Left lung (tissue), 10 donors: ENCODE results near the gene LGR4. TPM values are rescaled to one million over a fixed set of nuclear protein-coding genes. Genes with fewer than 3 reads are reported as not detected.

Experiments used
- ATAC-seq: fragments of 200-7000 bp; cut with Tn5 transposase; one replicate; pipeline ENCODE4 v1.9.1; 2020; ENCODE audit warnings: moderate library complexity
- DNase-seq, 4 donors: peaks; one replicate each; pipeline ENCODE4 v3.0.0-alpha.2; 2013 to 2020
- H3K27ac ChIP-seq, 2 donors: fragments of 200-600 bp; sonication (generic) in 1 of 2; one replicate each; pipeline versions ENCODE4 v1.5.0 to v1.8.0; 2020 to 2021
- H3K27me3 ChIP-seq, 2 donors: fragments of 200-600 bp; sonication (generic) in 1 of 2; one replicate each; pipeline versions ENCODE4 v1.5.0 to v1.8.0; 2020 to 2021
- H3K36me3 ChIP-seq, 2 donors: fragments of 200-600 bp; sonication (generic) in 1 of 2; one replicate each; pipeline versions ENCODE4 v1.5.0 to v1.8.0; 2020 to 2021
- H3K4me1 ChIP-seq, 2 donors: fragments of 200-600 bp; one replicate each; pipeline ENCODE4 v1.8.0; 2021
- H3K4me3 ChIP-seq, 2 donors: fragments of 200-600 bp; sonication (generic) in 1 of 2; one replicate each; pipeline versions ENCODE4 v1.5.0 to v1.8.0; 2020 to 2021; ENCODE audit warnings: mild to moderate bottlenecking in 1 of 2
- H3K9me3 ChIP-seq, 2 donors: fragments of 200-600 bp; sonication (generic) in 1 of 2; one replicate each; pipeline versions ENCODE4 v1.5.0 to v1.8.0; 2020 to 2021
- CTCF ChIP-seq, 2 donors: fragments of 200-600 bp; sonication (generic) in 1 of 2; IDR thresholded peaks; one replicate each; pipeline versions ENCODE4 v1.5.0 to v1.8.0; 2021; ENCODE audit warnings: antibody characterized with exemption in 2 of 2
- intact Hi-C, 2 donors: fragments of 100-400 bp; cut with DNase I; formaldehyde crosslinking; loops; one replicate each; pipeline versions ENCODE4 v1.11.2 to v1.14.2; 2022
- polyA plus RNA-seq, 6 donors: library from polyadenylated mRNA; unstranded; fragments of 120-200 nt; gene quantifications; one replicate each; pipeline ENCODE4 v1.2.1, GENCODE V29; 2013; ENCODE audit not compliant: insufficient read length in 6 of 6
- total RNA-seq, 2 donors: library from RNA; stranded (reverse); fragmentation: NEBNext Ultra II Directional; extraction: Animal tissue kit (Norgen Biotek cat#: 25700); gene quantifications; one replicate each; pipeline ENCODE4 v1.2.1, GENCODE V29; 2021
- donor health status: DM: no; HTN: yes; CAD: no.
- donor health status: DM: no; HTN: no; CAD: no.

Gene LGR4
- total and polyA plus RNA-seq, 8 donors = 4.0 to 23.7 (median 21.7) TPM

- intact Hi-C loops = no loop called here
- no peak overlapping the region for H3K4me3 ChIP-seq
- peak in 1 of 4 donors; percentile 30 for DNase-seq
- no peaks in the 10 kb centered on the region for H3K9me3 ChIP-seq
- peaks cover 0 to 2% of the 10 kb centered on the region in 2 donors for H3K4me1 ChIP-seq
- no peaks in the 10 kb centered on the region for H3K27me3 ChIP-seq
- no peak overlapping the region for H3K27ac ChIP-seq
- H3K36me3 ChIP-seq = no peaks in the 10 kb centered on the region
- TF ChIP-seq CTCF (IDR thresholded peaks at IDR 0.05) = no peak
- ATAC-seq = no peak
Measured at GRCh38 chr11:27354359-27354965, 118.1 kb downstream of the LGR4 start.

DNA sequence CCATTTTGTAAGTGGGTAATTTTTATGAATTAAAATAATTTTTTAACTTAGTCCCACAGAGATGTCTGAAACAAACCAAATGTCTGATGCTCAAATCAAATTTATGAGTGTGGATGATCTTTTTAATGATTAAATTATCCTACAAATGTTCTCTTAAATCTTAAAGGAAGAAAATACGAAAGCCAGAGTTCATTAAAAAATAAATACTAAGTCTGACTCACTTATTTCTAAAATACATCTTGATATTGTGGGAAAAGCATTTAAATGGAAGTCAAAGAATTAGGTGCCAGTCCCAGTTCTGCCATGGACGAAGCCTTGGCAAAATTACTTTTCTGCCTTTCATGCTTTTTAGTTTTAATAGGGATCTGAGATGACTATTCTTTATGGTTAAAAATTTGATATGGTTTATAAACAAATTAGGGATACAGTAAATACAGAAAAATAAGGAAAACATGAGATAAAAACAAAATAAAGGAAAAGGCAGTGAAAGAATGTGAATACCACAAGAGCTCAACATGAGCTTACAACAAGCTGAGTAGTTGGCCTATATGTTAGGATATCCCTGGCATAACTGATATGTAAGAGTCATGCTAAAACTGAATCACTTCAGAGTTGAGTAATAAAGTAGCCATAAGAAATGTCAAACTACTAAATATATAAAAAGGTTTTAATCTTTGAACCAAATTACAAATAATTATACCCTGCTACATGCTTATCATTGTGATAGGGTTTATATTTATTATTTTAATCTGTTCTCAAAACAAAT, 118.8 kb downstream of the LGR4 start:
- intact Hi-C loops = no loop called here
- H3K27me3 ChIP-seq = no peaks in the 10 kb centered on the region
- H3K4me3 ChIP-seq = no peak overlapping the region
- ATAC-seq (no peak), DNase-seq (no peak)
- H3K27ac ChIP-seq = no peak overlapping the region
- no peaks in the 10 kb centered on the region for H3K36me3 ChIP-seq
- peaks cover 0 to 2% of the 10 kb centered on the region in 2 donors for H3K4me1 ChIP-seq
- TF ChIP-seq CTCF (IDR thresholded peaks at IDR 0.05) = no peak
- H3K9me3 ChIP-seq = no peaks in the 10 kb centered on the region

GRCh38 chr11:27352781-27353180, 119.8 kb downstream of the LGR4 start:
- TF ChIP-seq CTCF (IDR thresholded peaks at IDR 0.05) = no peak
- Histone ChIP-seq H3K9me3 (no peaks in the 10 kb centered on the region), H3K4me3 (no peak overlapping the region), H3K36me3 (no peaks in the 10 kb centered on the region), H3K27me3 (no peaks in the 10 kb centered on the region), H3K27ac (no peak overlapping the region), H3K4me1 (peaks cover 0 to 2% of the 10 kb centered on the region in 2 donors)
- ATAC-seq (no peak), DNase-seq (no peak)
- intact Hi-C loops = no loop called here

- DNase-seq = peak in 2 of 4 donors; percentile 38 to 52
- no peaks in the 10 kb centered on the region for H3K27me3 ChIP-seq
- H3K27ac ChIP-seq = no peak overlapping the region
- TF ChIP-seq CTCF (IDR thresholded peaks at IDR 0.05) = no peak
- intact Hi-C loops = no loop called here
- no peaks in the 10 kb centered on the region for H3K36me3 ChIP-seq
- no peaks in the 10 kb centered on the region for H3K9me3 ChIP-seq
- no peak overlapping the region for H3K4me3 ChIP-seq
- no peak for ATAC-seq
- H3K4me1 ChIP-seq = no peaks in the 10 kb centered on the region
Measured at GRCh38 chr11:27350511-27350910, 122.1 kb downstream of the LGR4 start.

- no peak overlapping the region for H3K27ac ChIP-seq
- H3K4me3 ChIP-seq = no peak overlapping the region
- no peak for TF ChIP-seq CTCF (IDR thresholded peaks at IDR 0.05)
- intact Hi-C loops = no loop called here
- ATAC-seq = no peak
- H3K27me3 ChIP-seq = no peaks in the 10 kb centered on the region
- H3K9me3 ChIP-seq = no peaks in the 10 kb centered on the region
- no peaks in the 10 kb centered on the region for H3K36me3 ChIP-seq
- H3K4me1 ChIP-seq = no peaks in the 10 kb centered on the region
- no peak for DNase-seq
Measured at GRCh38 chr11:27349919-27350318, 122.7 kb downstream of the LGR4 start.
